ENCODE data around the gene TMEM182. TPM values are rescaled to one million over a fixed set of nuclear protein-coding genes. Genes with fewer than 3 reads are reported as not detected.

Gene TMEM182
- polyA plus RNA-seq, 1 donor from 2014 or later: 3.8 TPM

DNA sequence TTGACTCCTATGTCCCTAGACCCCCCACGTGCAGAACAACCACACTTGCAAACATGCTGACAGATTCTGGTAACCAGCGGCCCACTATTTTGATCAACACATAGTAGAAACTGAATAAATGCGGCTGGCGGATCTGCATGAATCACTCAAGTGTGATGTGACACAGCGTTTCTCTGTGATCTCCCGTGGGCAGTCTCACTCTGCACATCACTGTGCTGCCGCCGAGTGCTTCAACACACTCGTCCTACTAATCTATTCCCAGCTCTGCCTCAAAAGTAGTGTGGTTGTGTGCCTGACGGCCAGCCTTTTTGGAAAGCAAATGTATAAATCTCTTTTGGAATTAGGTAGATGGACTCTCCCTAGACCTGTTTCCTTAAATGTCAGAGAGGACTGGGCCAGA lies 37.3 kb upstream of the TMEM182 start:
- no peaks in the 10 kb centered on the region for H3K9me2 ChIP-seq (ENCODE audit: insufficient read depth, low read length)
- no peaks in the 10 kb centered on the region for H3K27me3 ChIP-seq (ENCODE audit: insufficient read depth, low read depth, low read length)
- no peaks in the 10 kb centered on the region for H4K20me1 ChIP-seq (ENCODE audit: insufficient read depth)
- H3K9me3 ChIP-seq (ENCODE audit: low read length): no peaks in the 10 kb centered on the region
- H3K4me3 ChIP-seq (ENCODE audit: low read length): no peak overlapping the region
- H2AFZ ChIP-seq (ENCODE audit: low read depth, low read length): no peak overlapping the region
- no peak overlapping the region for H3K9ac ChIP-seq (ENCODE audit: low read length)
- H3K27ac ChIP-seq (ENCODE audit: low read length): no peak overlapping the region
- no peak overlapping the region for H3K4me2 ChIP-seq (ENCODE audit: low read length)
- no peaks in the 10 kb centered on the region for H3K79me2 ChIP-seq (replicated peaks; ENCODE audit: insufficient read depth, low read length)
- H3K36me3 ChIP-seq (ENCODE audit: insufficient read depth, low read length): peaks cover 7% of the 10 kb centered on the region
- H3F3A ChIP-seq (ENCODE audit: insufficient read depth, low read length, poor library complexity, severe bottlenecking): no peaks in the 10 kb centered on the region
- TF ChIP-seq SMC3 (conservative IDR thresholded peaks at IDR 0.05; ENCODE audit: poor library complexity): no peak
- TF ChIP-seq, protein P1, sequence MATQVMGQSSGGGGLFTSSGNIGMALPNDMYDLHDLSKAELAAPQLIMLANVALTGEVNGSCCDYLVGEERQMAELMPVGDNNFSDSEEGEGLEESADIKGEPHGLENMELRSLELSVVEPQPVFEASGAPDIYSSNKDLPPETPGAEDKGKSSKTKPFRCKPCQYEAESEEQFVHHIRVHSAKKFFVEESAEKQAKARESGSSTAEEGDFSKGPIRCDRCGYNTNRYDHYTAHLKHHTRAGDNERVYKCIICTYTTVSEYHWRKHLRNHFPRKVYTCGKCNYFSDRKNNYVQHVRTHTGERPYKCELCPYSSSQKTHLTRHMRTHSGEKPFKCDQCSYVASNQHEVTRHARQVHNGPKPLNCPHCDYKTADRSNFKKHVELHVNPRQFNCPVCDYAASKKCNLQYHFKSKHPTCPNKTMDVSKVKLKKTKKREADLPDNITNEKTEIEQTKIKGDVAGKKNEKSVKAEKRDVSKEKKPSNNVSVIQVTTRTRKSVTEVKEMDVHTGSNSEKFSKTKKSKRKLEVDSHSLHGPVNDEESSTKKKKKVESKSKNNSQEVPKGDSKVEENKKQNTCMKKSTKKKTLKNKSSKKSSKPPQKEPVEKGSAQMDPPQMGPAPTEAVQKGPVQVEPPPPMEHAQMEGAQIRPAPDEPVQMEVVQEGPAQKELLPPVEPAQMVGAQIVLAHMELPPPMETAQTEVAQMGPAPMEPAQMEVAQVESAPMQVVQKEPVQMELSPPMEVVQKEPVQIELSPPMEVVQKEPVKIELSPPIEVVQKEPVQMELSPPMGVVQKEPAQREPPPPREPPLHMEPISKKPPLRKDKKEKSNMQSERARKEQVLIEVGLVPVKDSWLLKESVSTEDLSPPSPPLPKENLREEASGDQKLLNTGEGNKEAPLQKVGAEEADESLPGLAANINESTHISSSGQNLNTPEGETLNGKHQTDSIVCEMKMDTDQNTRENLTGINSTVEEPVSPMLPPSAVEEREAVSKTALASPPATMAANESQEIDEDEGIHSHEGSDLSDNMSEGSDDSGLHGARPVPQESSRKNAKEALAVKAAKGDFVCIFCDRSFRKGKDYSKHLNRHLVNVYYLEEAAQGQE (IDR thresholded peaks at IDR 0.05; ENCODE audit: borderline replicate concordance): no peak
- TF ChIP-seq EZH2 (IDR thresholded peaks at IDR 0.05; ENCODE audit: borderline replicate concordance, insufficient read depth, low read length, poor library complexity, severe bottlenecking): no peak
- no peak for TF ChIP-seq EP300 (conservative IDR thresholded peaks at IDR 0.05; ENCODE audit: poor library complexity, severe bottlenecking)
- TF ChIP-seq RAD21 (conservative IDR thresholded peaks at IDR 0.05): no peak

DNA sequence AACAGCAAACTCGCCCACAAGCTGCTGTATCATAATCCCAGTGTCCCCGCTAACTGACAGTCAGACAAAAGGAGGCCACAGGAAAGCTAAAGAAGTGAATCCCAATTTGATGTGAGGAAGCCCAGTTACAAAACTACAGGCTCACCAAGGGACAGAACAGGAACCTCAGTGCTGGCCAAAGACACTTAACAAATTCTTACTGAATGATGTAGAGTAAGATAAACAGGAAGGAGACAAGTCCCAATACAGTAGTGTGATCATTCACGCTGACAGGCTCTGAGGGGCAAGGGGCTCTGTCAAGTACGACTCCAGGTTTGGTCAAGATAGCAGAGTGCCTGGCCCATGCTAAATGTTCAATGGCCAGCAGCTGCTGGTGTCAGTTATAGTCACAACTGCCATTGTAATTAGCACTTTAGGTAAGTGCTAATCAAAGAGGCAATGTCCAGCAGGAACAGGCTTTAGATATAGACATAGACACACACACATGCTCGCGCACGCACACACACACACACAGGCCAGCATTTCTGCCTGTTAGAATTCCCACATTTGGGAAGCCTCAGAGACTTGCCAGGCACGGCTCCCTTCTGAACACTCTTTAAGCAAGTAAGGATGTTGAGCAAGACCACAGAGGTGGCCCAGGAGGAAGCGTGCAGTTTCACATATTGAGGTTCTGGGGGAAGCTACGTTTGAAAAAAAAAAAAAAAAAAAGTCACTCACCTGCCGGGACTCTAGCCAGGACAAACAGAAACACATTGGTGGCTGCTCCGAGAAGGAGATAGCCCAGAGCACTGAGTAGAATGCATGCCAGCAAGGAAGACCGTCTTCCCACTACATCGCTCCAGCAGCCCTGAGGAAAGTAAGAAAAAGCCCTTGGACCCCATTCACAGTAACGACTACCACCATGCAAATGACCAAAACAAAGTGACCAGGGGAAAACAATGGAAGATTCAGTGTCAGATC lies 35.4 kb upstream of the TMEM182 start:
- Histone ChIP-seq H3K36me3 (ENCODE audit: insufficient read depth, low read length) (peaks cover 7% of the 10 kb centered on the region), H4K20me1 (ENCODE audit: insufficient read depth) (no peaks in the 10 kb centered on the region), H3K9ac (ENCODE audit: low read length) (no peak overlapping the region), H3K9me3 (ENCODE audit: low read length) (no peaks in the 10 kb centered on the region), H3K27me3 (ENCODE audit: insufficient read depth, low read depth, low read length) (no peaks in the 10 kb centered on the region), H3K4me3 (ENCODE audit: low read length) (no peak overlapping the region), H3K4me2 (ENCODE audit: low read length) (no peak overlapping the region), H3K9me2 (ENCODE audit: insufficient read depth, low read length) (no peaks in the 10 kb centered on the region), H2AFZ (ENCODE audit: low read depth, low read length) (no peak overlapping the region), H3F3A (ENCODE audit: insufficient read depth, low read length, poor library complexity, severe bottlenecking) (no peaks in the 10 kb centered on the region), H3K79me2 (replicated peaks; ENCODE audit: insufficient read depth, low read length) (no peaks in the 10 kb centered on the region), H3K27ac (ENCODE audit: low read length) (no peak overlapping the region)
- TF ChIP-seq EZH2 (IDR thresholded peaks at IDR 0.05; ENCODE audit: borderline replicate concordance, insufficient read depth, low read length, poor library complexity, severe bottlenecking): no peak
- TF ChIP-seq, protein P2, sequence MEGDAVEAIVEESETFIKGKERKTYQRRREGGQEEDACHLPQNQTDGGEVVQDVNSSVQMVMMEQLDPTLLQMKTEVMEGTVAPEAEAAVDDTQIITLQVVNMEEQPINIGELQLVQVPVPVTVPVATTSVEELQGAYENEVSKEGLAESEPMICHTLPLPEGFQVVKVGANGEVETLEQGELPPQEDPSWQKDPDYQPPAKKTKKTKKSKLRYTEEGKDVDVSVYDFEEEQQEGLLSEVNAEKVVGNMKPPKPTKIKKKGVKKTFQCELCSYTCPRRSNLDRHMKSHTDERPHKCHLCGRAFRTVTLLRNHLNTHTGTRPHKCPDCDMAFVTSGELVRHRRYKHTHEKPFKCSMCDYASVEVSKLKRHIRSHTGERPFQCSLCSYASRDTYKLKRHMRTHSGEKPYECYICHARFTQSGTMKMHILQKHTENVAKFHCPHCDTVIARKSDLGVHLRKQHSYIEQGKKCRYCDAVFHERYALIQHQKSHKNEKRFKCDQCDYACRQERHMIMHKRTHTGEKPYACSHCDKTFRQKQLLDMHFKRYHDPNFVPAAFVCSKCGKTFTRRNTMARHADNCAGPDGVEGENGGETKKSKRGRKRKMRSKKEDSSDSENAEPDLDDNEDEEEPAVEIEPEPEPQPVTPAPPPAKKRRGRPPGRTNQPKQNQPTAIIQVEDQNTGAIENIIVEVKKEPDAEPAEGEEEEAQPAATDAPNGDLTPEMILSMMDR (IDR thresholded peaks at IDR 0.05; ENCODE audit: poor library complexity, severe bottlenecking): no peak
- TF ChIP-seq RAD21 (conservative IDR thresholded peaks at IDR 0.05): no peak
- TF ChIP-seq, protein P1 (IDR thresholded peaks at IDR 0.05; ENCODE audit: borderline replicate concordance): no peak
- no peak for TF ChIP-seq EP300 (conservative IDR thresholded peaks at IDR 0.05; ENCODE audit: poor library complexity, severe bottlenecking)
- no peak for TF ChIP-seq MXI1 (conservative IDR thresholded peaks at IDR 0.05; ENCODE audit: poor library complexity, severe bottlenecking)
- TF ChIP-seq TAF1 (IDR thresholded peaks at IDR 0.05; ENCODE audit: low read depth): no peak
- TF ChIP-seq POLR2AphosphoS5 (IDR thresholded peaks at IDR 0.05): no peak
- TF ChIP-seq SMC3 (conservative IDR thresholded peaks at IDR 0.05; ENCODE audit: poor library complexity): no peak

Data from neural cell (in vitro differentiated cells).